HEK293 (cell line): ENCODE data around the gene TTLL7.

Experiments used
- CTCF ChIA-PET: fragments of 350-600 bp; formaldehyde crosslinking; extraction: SDS; loops from one replicate; lab custom pipeline; 2021; ENCODE audit warnings: antibody characterized with exemption; lab: Yijun Ruan, JAX
- POLR2A ChIA-PET: fragments of 300-600 bp; formaldehyde crosslinking; extraction: SDS; loops from one replicate; lab custom pipeline; 2020; ENCODE audit warnings: antibody characterized with exemption, inconsistent platforms; lab: Yijun Ruan, JAX
- H3K27ac ChIP-seq: fragments of 200-500 bp; sonication (Bioruptor generic); 2 replicates; pipeline ENCODE4 v1.5.1; 2014; ENCODE audit warnings: low read depth, low read length, control low read depth, inconsistent platforms; ENCODE audit errors: extremely low read depth
- H3K36me3 ChIP-seq, 2 experiments: fragments of 200-500 bp in 1 of 2; sonication (Bioruptor generic) in 1 of 2; 1 replicate in 1 of 2; 2 replicates in 1 of 2; pipeline ENCODE4 v1.5.1; 2014 to 2017; ENCODE audit warnings: inconsistent platforms in 2 of 2, low read length in 2 of 2; ENCODE audit not compliant: control insufficient read depth in 2 of 2, insufficient read depth in 1 of 2
- H3K4me1 ChIP-seq: fragments of 200-500 bp; sonication (Bioruptor generic); 2 replicates; pipeline ENCODE4 v1.5.1; 2014; ENCODE audit warnings: mild to moderate bottlenecking, low read length, inconsistent platforms; ENCODE audit not compliant: control insufficient read depth, insufficient read depth
- H3K4me3 ChIP-seq: 2 replicates; pipeline ENCODE4 v1.5.1; 2011; ENCODE audit warnings: low read depth, mild to moderate bottlenecking, control low read depth, low read length, moderate library complexity
- H3K9me3 ChIP-seq: fragments of 200-500 bp; sonication (Bioruptor generic); 2 replicates; pipeline ENCODE4 v1.5.1; 2014; ENCODE audit warnings: low read depth, low read length, inconsistent platforms; ENCODE audit not compliant: control insufficient read depth, insufficient read depth
- BCL11A ChIP-seq: fragments of 450-650 bp; formaldehyde crosslinking; IDR thresholded peaks from 2 replicates; pipeline ENCODE4 v1.5.1; 2016; ENCODE audit warnings: low read depth, missing biosample characterization, missing genetic modification characterization
- EGR2 ChIP-seq: fragments of 450-650 bp; formaldehyde crosslinking; IDR thresholded peaks from 2 replicates; pipeline ENCODE4 v1.5.1; 2016; ENCODE audit warnings: low read depth, missing biosample characterization, missing genetic modification characterization
- OVOL3 ChIP-seq: fragments of 450-650 bp; formaldehyde crosslinking; IDR thresholded peaks from 2 replicates; pipeline ENCODE4 v1.5.1; 2016; ENCODE audit warnings: missing biosample characterization, missing genetic modification characterization
- SETDB1 ChIP-seq: IDR thresholded peaks from one replicate; pipeline ENCODE4 v1.6.1; 2017; ENCODE audit warnings: mild to moderate bottlenecking, low read length, moderate library complexity, mixed read lengths; ENCODE audit not compliant: insufficient read length
- SP7 ChIP-seq: fragments of 450-650 bp; formaldehyde crosslinking; IDR thresholded peaks from 2 replicates; pipeline ENCODE4 v1.5.1; 2016; ENCODE audit warnings: missing biosample characterization, missing genetic modification characterization
- WT1 ChIP-seq: fragments of 450-650 bp; formaldehyde crosslinking; IDR thresholded peaks from 2 replicates; pipeline ENCODE4 v1.5.1; 2016; ENCODE audit warnings: missing biosample characterization, missing genetic modification characterization
- YY2 ChIP-seq: fragments of 450-650 bp; formaldehyde crosslinking; IDR thresholded peaks from 2 replicates; pipeline ENCODE4 v1.5.1; 2016; ENCODE audit warnings: missing biosample characterization, missing genetic modification characterization
- ZBTB11 ChIP-seq: fragments of 450-650 bp; formaldehyde crosslinking; conservative IDR thresholded peaks from 2 replicates; pipeline ENCODE4 v1.5.1; 2016; ENCODE audit warnings: low read depth, missing biosample characterization, missing genetic modification characterization
- ZBTB17 ChIP-seq: fragments of 450-650 bp; formaldehyde crosslinking; IDR thresholded peaks from 2 replicates; pipeline ENCODE4 v1.5.1; 2016; ENCODE audit warnings: missing biosample characterization, missing genetic modification characterization
- ZBTB26 ChIP-seq: fragments of 450-650 bp; formaldehyde crosslinking; optimal IDR thresholded peaks from 2 replicates; pipeline ENCODE3; 2016; ENCODE audit warnings: missing biosample characterization, mild to moderate bottlenecking, missing genetic modification characterization
- ZFHX2 ChIP-seq: fragments of 450-650 bp; formaldehyde crosslinking; conservative IDR thresholded peaks from 2 replicates; pipeline ENCODE4 v1.5.1; 2016; ENCODE audit warnings: missing biosample characterization, missing genetic modification characterization
- ZNF140 ChIP-seq: fragments of 450-650 bp; formaldehyde crosslinking; IDR thresholded peaks from 2 replicates; pipeline ENCODE4 v1.5.1; 2016; ENCODE audit warnings: missing biosample characterization, missing genetic modification characterization
- ZNF221 ChIP-seq: fragments of 450-650 bp; formaldehyde crosslinking; IDR thresholded peaks from 2 replicates; pipeline ENCODE4 v1.5.1; 2017; ENCODE audit warnings: missing biosample characterization, missing genetic modification characterization, borderline replicate concordance
- ZNF239 ChIP-seq: fragments of 450-650 bp; formaldehyde crosslinking; IDR thresholded peaks from 2 replicates; pipeline ENCODE4 v1.5.1; 2016; ENCODE audit warnings: missing biosample characterization, missing genetic modification characterization
- ZNF37A ChIP-seq: fragments of 450-650 bp; IDR thresholded peaks from 2 replicates; pipeline ENCODE4 v1.5.1; 2018; ENCODE audit warnings: missing biosample characterization, missing genetic modification characterization
- ZNF398 ChIP-seq: fragments of 450-650 bp; formaldehyde crosslinking; IDR thresholded peaks from 2 replicates; pipeline ENCODE4 v1.5.1; 2017; ENCODE audit warnings: missing biosample characterization, missing genetic modification characterization
- ZNF48 ChIP-seq: fragments of 450-650 bp; formaldehyde crosslinking; IDR thresholded peaks from 2 replicates; pipeline ENCODE4 v1.5.1; 2016; ENCODE audit warnings: missing biosample characterization, missing genetic modification characterization
- ZNF501 ChIP-seq: fragments of 450-650 bp; formaldehyde crosslinking; IDR thresholded peaks from 2 replicates; pipeline ENCODE4 v1.5.1; 2016; ENCODE audit warnings: missing biosample characterization, missing genetic modification characterization
- ZNF514 ChIP-seq: fragments of 450-650 bp; formaldehyde crosslinking; IDR thresholded peaks from 2 replicates; pipeline ENCODE4 v1.5.1; 2016; ENCODE audit warnings: missing biosample characterization, missing genetic modification characterization
- ZNF596 ChIP-seq: fragments of 450-650 bp; IDR thresholded peaks from 2 replicates; pipeline ENCODE4 v1.5.0; 2018; ENCODE audit warnings: missing biosample characterization, mild to moderate bottlenecking, missing genetic modification characterization, moderate library complexity
- ZNF610 ChIP-seq: fragments of 450-650 bp; formaldehyde crosslinking; IDR thresholded peaks from 2 replicates; pipeline ENCODE4 v1.5.1; 2016; ENCODE audit warnings: missing biosample characterization, missing genetic modification characterization, borderline replicate concordance
- ZNF658 ChIP-seq: fragments of 450-650 bp; formaldehyde crosslinking; IDR thresholded peaks from 2 replicates; pipeline ENCODE4; 2016; ENCODE audit warnings: missing biosample characterization, missing genetic modification characterization
- ZNF660 ChIP-seq: fragments of 450-650 bp; IDR thresholded peaks from 2 replicates; pipeline ENCODE4 v1.5.1; 2018; ENCODE audit warnings: missing biosample characterization, mild to moderate bottlenecking, missing genetic modification characterization
- ZSCAN5A ChIP-seq: fragments of 450-650 bp; formaldehyde crosslinking; IDR thresholded peaks from 2 replicates; pipeline ENCODE4 v1.5.1; 2016; ENCODE audit warnings: missing biosample characterization, missing genetic modification characterization

Gene TTLL7

GRCh38 chr1:84021822-84022221, 22.9 kb upstream of the TTLL7 start:
- no peaks in the 10 kb centered on the region for H3K36me3 ChIP-seq
- CTCF ChIA-PET: interaction anchor here (0.5 to 0.6 kb wide), 2 partner anchors 17 to 230 kb away, joined by 3 read pairs; no protein-coding TSS in a partner anchor
- no peaks in the 10 kb centered on the region for H3K4me1 ChIP-seq
- peak; percentile 84 for TF ChIP-seq SETDB1
- no peak for TF ChIP-seq ZNF610
- TF ChIP-seq, all 188 proteins: peak for 1
- no peaks in the 10 kb centered on the region for H3K9me3 ChIP-seq
- no peak overlapping the region for H3K4me3 ChIP-seq
- H3K27ac ChIP-seq: no peak overlapping the region
- POLR2A ChIA-PET: no interaction called here

- Histone ChIP-seq H3K27ac (no peak overlapping the region), H3K4me1 (no peaks in the 10 kb centered on the region), H3K36me3 (no peaks in the 10 kb centered on the region), H3K4me3 (no peak overlapping the region), H3K9me3 (no peaks in the 10 kb centered on the region)
- POLR2A ChIA-PET: no interaction called here
- CTCF ChIA-PET: no interaction called here
- TF ChIP-seq ZNF660 (no peak), ZNF221 (tag by site-specific recombination) (no peak), YY2 (tag by site-specific recombination) (no peak), SP7 (no peak), ZNF37A (tag by site-specific recombination) (no peak), ZNF596 (tag by site-specific recombination) (no peak), ZNF140 (tag by site-specific recombination) (no peak), ZNF239 (no peak), OVOL3 (no peak), ZNF398 (tag by site-specific recombination) (no peak), ZBTB17 (tag by site-specific recombination) (no peak)
These were observed 21.2 kb upstream of the TTLL7 start for GRCh38 chr1:84020151-84020550.

- H3K27ac ChIP-seq: no peak overlapping the region
- ChIA-PET CTCF (no interaction called here), POLR2A (no interaction called here)
- H3K9me3 ChIP-seq: no peaks in the 10 kb centered on the region
- no peaks in the 10 kb centered on the region for H3K4me1 ChIP-seq
- TF ChIP-seq ZNF514 (tag by site-specific recombination) (no peak), ZNF501 (tag by site-specific recombination) (no peak), BCL11A (tag by site-specific recombination) (no peak), ZNF48 (no peak), ZNF140 (tag by site-specific recombination) (no peak), ZSCAN5A (tag by site-specific recombination) (no peak), ZNF658 (no peak), ZFHX2 (no peak), WT1 (no peak), ZBTB11 (tag by site-specific recombination) (no peak), EGR2 (no peak), ZBTB26 (tag by site-specific recombination) (no peak)
- no peaks in the 10 kb centered on the region for H3K36me3 ChIP-seq
- no peak overlapping the region for H3K4me3 ChIP-seq
These were observed 20.3 kb upstream of the TTLL7 start for GRCh38 chr1:84019217-84019616.
